Hepatocyte (in vitro differentiated cells): ENCODE data around the gene GDI2. TPM values are rescaled to one million over a fixed set of nuclear protein-coding genes. Genes with fewer than 3 reads are reported as not detected.

Source experiments
- DNase-seq: peaks from one replicate; pipeline ENCODE4 v3.0.0-alpha.2; 2016; ENCODE audit warnings: low spot score
- H2AFZ ChIP-seq: fragments of 200-600 bp; sonication (generic); 2 replicates; pipeline ENCODE4 v1.6.0; 2016; ENCODE audit warnings: antibody characterized with exemption, mild to moderate bottlenecking
- H3K27ac ChIP-seq: fragments of 200-600 bp; sonication (generic); 2 replicates; pipeline ENCODE4 v1.5.1; 2016; ENCODE audit warnings: mild to moderate bottlenecking
- H3K27me3 ChIP-seq: fragments of 200-600 bp; sonication (generic); 2 replicates; pipeline ENCODE4 v1.6.1; 2016
- H3K36me3 ChIP-seq: fragments of 200-600 bp; sonication (generic); replicated peaks from 2 replicates; pipeline ENCODE4 v1.5.1; 2016; ENCODE audit warnings: low read depth; ENCODE audit not compliant: insufficient read depth
- H3K4me1 ChIP-seq: fragments of 200-600 bp; sonication (generic); 2 replicates; pipeline ENCODE4 v1.5.1; 2016; ENCODE audit warnings: mild to moderate bottlenecking, moderate library complexity; ENCODE audit not compliant: insufficient read depth
- H3K4me2 ChIP-seq: fragments of 200-600 bp; sonication (generic); 2 replicates; pipeline ENCODE4 v1.6.0; 2016
- H3K4me3 ChIP-seq: fragments of 200-600 bp; sonication (generic); 2 replicates; pipeline ENCODE4 v1.5.1; 2016; ENCODE audit warnings: mild to moderate bottlenecking
- H3K79me2 ChIP-seq: fragments of 200-600 bp; sonication (generic); 2 replicates; pipeline ENCODE4 v1.6.0; 2017; ENCODE audit warnings: mild to moderate bottlenecking
- H3K9me2 ChIP-seq: fragments of 200-600 bp; sonication (generic); replicated peaks from 2 replicates; pipeline ENCODE4 v1.6.0; 2017; ENCODE audit warnings: mild to moderate bottlenecking; ENCODE audit not compliant: insufficient read depth
- H3K9me3 ChIP-seq: fragments of 200-600 bp; sonication (generic); 2 replicates; pipeline ENCODE4 v1.5.1; 2016; ENCODE audit warnings: low read depth, mild to moderate bottlenecking
- H4K20me1 ChIP-seq: fragments of 200-600 bp; sonication (generic); 2 replicates; pipeline ENCODE4 v1.6.0; 2016; ENCODE audit warnings: mild to moderate bottlenecking; ENCODE audit not compliant: insufficient read depth, poor library complexity, severe bottlenecking
- EZH2 ChIP-seq: fragments of 200-600 bp; sonication (generic); IDR thresholded peaks from 2 replicates; pipeline ENCODE4 v1.6.1; 2016; ENCODE audit warnings: antibody characterized with exemption, mild to moderate bottlenecking, borderline replicate concordance
- EZH2phosphoT487 ChIP-seq: fragments of 200-600 bp; sonication (generic); IDR thresholded peaks from one replicate; pipeline ENCODE4 v1.6.1; 2018; ENCODE audit warnings: antibody characterized with exemption, mild to moderate bottlenecking, low read depth, moderate library complexity; ENCODE audit not compliant: unreplicated experiment, severe bottlenecking
- WGBS: methylation state at CpG from one replicate; pipeline ENCODE4 v1.1.6; 2016; ENCODE audit warnings: low lambda C conversion rate; ENCODE audit errors: missing lambda C conversion rate; 5-methylcytosine and 5-hydroxymethylcytosine counted together
- polyA plus RNA-seq: library from polyadenylated mRNA; unstranded; fragments of >200 nt; fragmentation: Nextera tagmentation; extraction: Ambion mirVana; gene quantifications from 2 replicates; pipeline ENCODE4 v1.2.1, GENCODE V29; 2016
- total RNA-seq: library from RNA; depleted of rRNA; stranded (reverse); fragments of >200 nt; gene quantifications from 2 replicates; pipeline ENCODE4 v1.2.3, GENCODE V29; 2014
- TF ChIP-seq, protein P1 (sequence below): fragments of 200-600 bp; sonication (generic); IDR thresholded peaks from 2 replicates; pipeline ENCODE4 v1.5.1; 2016; ENCODE audit warnings: antibody characterized with exemption, mild to moderate bottlenecking; ENCODE audit not compliant: poor library complexity

The GDI2 gene
- total and polyA plus RNA-seq, 2 experiments from 2014 or later: 149 to 362 TPM

DNA sequence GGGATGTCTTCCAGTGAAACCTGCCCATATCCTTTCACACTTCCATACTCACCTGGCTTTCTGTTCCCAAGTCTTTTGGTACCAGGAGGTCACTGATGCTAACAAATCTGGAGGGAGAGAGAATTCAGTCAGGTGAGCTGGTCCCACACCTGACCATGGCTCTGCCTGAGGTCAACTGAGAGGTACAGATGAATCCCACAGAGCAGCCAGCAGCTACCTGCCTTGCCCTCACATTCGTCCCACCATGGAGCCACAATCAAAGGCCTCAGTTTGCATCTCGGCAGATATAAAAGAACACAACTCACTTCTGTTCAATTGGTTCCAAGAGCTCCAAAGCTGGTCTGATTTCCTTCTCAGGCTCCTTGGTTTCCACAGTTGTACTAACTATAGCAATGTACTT is 47.0 kb downstream of the GDI2 start:
- Histone ChIP-seq H3K27me3 (no peaks in the 10 kb centered on the region), H3K79me2 (peaks cover 41% of the 10 kb centered on the region), H3K9me2 (no peaks in the 10 kb centered on the region), H3K36me3 (peaks cover 11% of the 10 kb centered on the region), H3K9me3 (no peaks in the 10 kb centered on the region), H2AFZ (no peak overlapping the region), H3K27ac (no peak overlapping the region), H4K20me1 (no peaks in the 10 kb centered on the region), H3K4me3 (no peak overlapping the region), H3K4me1 (no peaks in the 10 kb centered on the region), H3K4me2 (no peak overlapping the region)
- TF ChIP-seq, protein P1, sequence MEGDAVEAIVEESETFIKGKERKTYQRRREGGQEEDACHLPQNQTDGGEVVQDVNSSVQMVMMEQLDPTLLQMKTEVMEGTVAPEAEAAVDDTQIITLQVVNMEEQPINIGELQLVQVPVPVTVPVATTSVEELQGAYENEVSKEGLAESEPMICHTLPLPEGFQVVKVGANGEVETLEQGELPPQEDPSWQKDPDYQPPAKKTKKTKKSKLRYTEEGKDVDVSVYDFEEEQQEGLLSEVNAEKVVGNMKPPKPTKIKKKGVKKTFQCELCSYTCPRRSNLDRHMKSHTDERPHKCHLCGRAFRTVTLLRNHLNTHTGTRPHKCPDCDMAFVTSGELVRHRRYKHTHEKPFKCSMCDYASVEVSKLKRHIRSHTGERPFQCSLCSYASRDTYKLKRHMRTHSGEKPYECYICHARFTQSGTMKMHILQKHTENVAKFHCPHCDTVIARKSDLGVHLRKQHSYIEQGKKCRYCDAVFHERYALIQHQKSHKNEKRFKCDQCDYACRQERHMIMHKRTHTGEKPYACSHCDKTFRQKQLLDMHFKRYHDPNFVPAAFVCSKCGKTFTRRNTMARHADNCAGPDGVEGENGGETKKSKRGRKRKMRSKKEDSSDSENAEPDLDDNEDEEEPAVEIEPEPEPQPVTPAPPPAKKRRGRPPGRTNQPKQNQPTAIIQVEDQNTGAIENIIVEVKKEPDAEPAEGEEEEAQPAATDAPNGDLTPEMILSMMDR: no peak
- TF ChIP-seq EZH2phosphoT487 (no peak), EZH2 (no peak)
- WGBS: 98% methylated on average over 2 of the region's 2 CpGs
- no peak for DNase-seq

- peaks cover 39% of the 10 kb centered on the region for H3K79me2 ChIP-seq
- H3K27ac ChIP-seq: no peak overlapping the region
- peaks cover 11% of the 10 kb centered on the region for H3K36me3 ChIP-seq
- no peaks in the 10 kb centered on the region for H3K27me3 ChIP-seq
- H3K4me3 ChIP-seq: no peak overlapping the region
- TF ChIP-seq EZH2 (no peak), EZH2phosphoT487 (no peak)
- TF ChIP-seq, protein P1: no peak
- WGBS: 86% methylated on average over 2 of the region's 2 CpGs
- H3K4me2 ChIP-seq: no peak overlapping the region
- H2AFZ ChIP-seq: no peak overlapping the region
- no peaks in the 10 kb centered on the region for H3K4me1 ChIP-seq
- H3K9me3 ChIP-seq: no peaks in the 10 kb centered on the region
- DNase-seq: no peak
- H4K20me1 ChIP-seq: no peaks in the 10 kb centered on the region
- no peaks in the 10 kb centered on the region for H3K9me2 ChIP-seq
These were observed 47.6 kb downstream of the GDI2 start for GRCh38 chr10:5765617-5766016.

GRCh38 chr10:5764422-5765297 is 48.6 kb downstream of the GDI2 start:
- Histone ChIP-seq H3K4me3 (no peak overlapping the region), H3K4me2 (no peak overlapping the region), H3K4me1 (no peaks in the 10 kb centered on the region), H3K9me2 (no peaks in the 10 kb centered on the region), H3K36me3 (peaks cover 11% of the 10 kb centered on the region), H3K79me2 (peaks cover 31% of the 10 kb centered on the region), H4K20me1 (no peaks in the 10 kb centered on the region), H2AFZ (no peak overlapping the region), H3K27me3 (no peaks in the 10 kb centered on the region), H3K9me3 (no peaks in the 10 kb centered on the region), H3K27ac (no peak overlapping the region)
- no peak for DNase-seq
- 94% methylated on average over 10 of the region's 10 CpGs for WGBS
- no peak for TF ChIP-seq EZH2
- TF ChIP-seq EZH2phosphoT487: no peak
- TF ChIP-seq, protein P1: no peak
